Naive thymus-derived CD8-positive, alpha-beta T cell (primary cell): ENCODE results near the gene IRF5. TPM values are rescaled to one million over a fixed set of nuclear protein-coding genes. Genes with fewer than 3 reads are reported as not detected.

Experiments used
- ATAC-seq, 2 donors: fragments of 150-1000 bp; cut with Tn5 transposase in 1 of 2; sonication (Bioruptor Pico), chemical (Tn5 transposase) in 1 of 2; 1 replicate in 1 of 2; 2 replicates in 1 of 2; pipeline ENCODE4 v1.10.0; 2021; ENCODE audit warnings: mild to moderate bottlenecking in 2 of 2, moderate library complexity in 2 of 2
- POLR2A ChIA-PET: fragments of 350-600 bp; sonication (Branson Sonifier 250); formaldehyde crosslinking; loops from one replicate; lab custom pipeline; 2021; ENCODE audit warnings: antibody characterized with exemption; lab: Charles Lee
- DNase-seq, 10 donors: peaks; one replicate each; pipeline versions ENCODE4 v3.0.0 to v3.0.0-alpha.2; 2020 to 2022
- H3K27ac Mint-ChIP-seq, 10 donors: one replicate each; pipeline ENCODE4 v1.8.0; 2020 to 2022; ENCODE audit warnings: mild to moderate bottlenecking in 10 of 10, mixed read lengths in 10 of 10, moderate library complexity in 4 of 10, inconsistent platforms in 1 of 10
- H3K27me3 Mint-ChIP-seq, 5 donors: one replicate each; pipeline ENCODE4 v1.8.0; 2021 to 2022; ENCODE audit warnings: mixed read lengths in 5 of 5
- H3K36me3 Mint-ChIP-seq, 3 donors: one replicate each; pipeline ENCODE4 v1.8.0; 2020 to 2022; ENCODE audit warnings: mixed read lengths in 3 of 3, mild to moderate bottlenecking in 2 of 3, inconsistent platforms in 1 of 3
- H3K4me1 Mint-ChIP-seq, 4 donors: one replicate each; pipeline ENCODE4 v1.8.0; 2021 to 2022; ENCODE audit warnings: mixed read lengths in 4 of 4
- H3K4me3 Mint-ChIP-seq, 10 donors: one replicate each; pipeline ENCODE4 v1.8.0; 2020 to 2022; ENCODE audit warnings: mild to moderate bottlenecking in 10 of 10, mixed read lengths in 10 of 10, moderate library complexity in 6 of 10, inconsistent platforms in 1 of 10
- H3K9me3 Mint-ChIP-seq, 9 donors: one replicate each; pipeline ENCODE4 v1.8.0; 2020 to 2022; ENCODE audit warnings: mixed read lengths in 9 of 9, mild to moderate bottlenecking in 3 of 9, inconsistent platforms in 1 of 9, moderate library complexity in 1 of 9
- polyA plus RNA-seq, 3 donors: library from polyadenylated mRNA; unstranded; fragments of 300-500 nt; fragmentation: Illumina TruSeq; gene quantifications; one replicate each; pipeline ENCODE4 v1.2.3, GENCODE V29; 2021
- total RNA-seq, 8 experiments: library from RNA in 2 of 8; stranded (reverse) in 2 of 8; gene quantifications; one replicate each; pipeline ENCODE4 v1.2.3 and lab custom pipeline; 2021 to 2026

IRF5 gene
- total and polyA plus RNA-seq, 5 experiments from 2014 or later = 0.20 to 3.0 (median 0.42) TPM

GRCh38 chr7:128894101-128894440 is 43.7 kb upstream of the IRF5 start:
- H3K9me3 Mint-ChIP-seq = peaks cover 0 to 5% (median 2%) of the 10 kb centered on the region in 9 donors
- H3K27me3 Mint-ChIP-seq = peaks cover 0 to 18% (median 11%) of the 10 kb centered on the region in 5 donors
- POLR2A ChIA-PET = no interaction called here
- DNase-seq (peak in 1 of 10 donors; percentile 19), ATAC-seq (no peak)
- H3K4me1 Mint-ChIP-seq = peaks cover 0 to 8% (median 2%) of the 10 kb centered on the region in 4 donors
- H3K36me3 Mint-ChIP-seq = peaks cover 0 to 4% (median 0%) of the 10 kb centered on the region in 3 donors
- H3K27ac Mint-ChIP-seq = no peak overlapping the region
- H3K4me3 Mint-ChIP-seq = no peak overlapping the region

DNA sequence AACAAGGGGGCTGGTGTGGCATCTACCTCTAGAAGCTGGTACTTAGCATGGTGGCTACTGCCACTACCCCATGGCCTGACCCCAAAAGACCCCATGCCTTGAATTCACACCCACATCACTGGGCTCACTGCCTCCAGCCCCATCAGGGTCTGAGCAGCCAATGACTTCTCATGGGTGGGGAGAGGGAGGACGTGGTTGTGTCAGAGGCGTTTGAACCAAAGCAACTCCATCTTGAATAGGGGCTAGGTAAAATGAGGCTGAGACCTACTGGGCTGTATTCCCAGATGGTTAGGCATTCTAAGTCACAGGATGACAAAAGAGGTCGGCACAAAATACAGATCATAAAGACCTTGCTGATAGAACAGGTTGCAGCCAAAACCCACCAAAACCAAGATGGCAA is 42.4 kb upstream of the IRF5 start:
- H3K4me1 Mint-ChIP-seq = peaks cover 0 to 4% (median under 1%) of the 10 kb centered on the region in 4 donors
- DNase-seq (peak in 1 of 10 donors; percentile 13), ATAC-seq (no peak)
- POLR2A ChIA-PET = no interaction called here
- H3K9me3 Mint-ChIP-seq = peaks cover 0 to 5% (median 2%) of the 10 kb centered on the region in 9 donors
- H3K27me3 Mint-ChIP-seq = peaks cover 0 to 11% (median 3%) of the 10 kb centered on the region in 5 donors
- H3K36me3 Mint-ChIP-seq = peaks cover 0 to 4% (median 0%) of the 10 kb centered on the region in 3 donors
- H3K4me3 Mint-ChIP-seq = no peak overlapping the region
- H3K27ac Mint-ChIP-seq = peak overlapping the region in 1 of 10 donors; percentile 21

- H3K4me3 Mint-ChIP-seq = no peak overlapping the region
These were observed 38.3 kb upstream of the IRF5 start for GRCh38 chr7:128899392-128899791.

GRCh38 chr7:128900237-128900636 is 37.5 kb upstream of the IRF5 start:
- POLR2A ChIA-PET = no interaction called here
- no peak overlapping the region for H3K27ac Mint-ChIP-seq
- DNase-seq (no peak), ATAC-seq (no peak)
- H3K9me3 Mint-ChIP-seq = peaks cover 0 to 5% (median 2%) of the 10 kb centered on the region in 9 donors
- H3K36me3 Mint-ChIP-seq = peaks cover 0 to 4% (median 0%) of the 10 kb centered on the region in 3 donors
- H3K4me3 Mint-ChIP-seq = no peak overlapping the region
- H3K27me3 Mint-ChIP-seq = peaks cover 2 to 26% (median 6%) of the 10 kb centered on the region in 5 donors
- H3K4me1 Mint-ChIP-seq = peaks cover 0 to 8% (median 4%) of the 10 kb centered on the region in 4 donors

More at GRCh38 chr7:128899392-128899791, 38.3 kb upstream of the IRF5 start:
- H3K4me1 Mint-ChIP-seq = peaks cover 0 to 3% (median under 1%) of the 10 kb centered on the region in 4 donors
- H3K9me3 Mint-ChIP-seq = peaks cover 0 to 5% (median 2%) of the 10 kb centered on the region in 9 donors
- no peak overlapping the region for H3K27ac Mint-ChIP-seq
- H3K27me3 Mint-ChIP-seq = peaks cover 2 to 17% (median 5%) of the 10 kb centered on the region in 5 donors
- POLR2A ChIA-PET = no interaction called here
- DNase-seq (no peak), ATAC-seq (no peak)
- H3K36me3 Mint-ChIP-seq = peaks cover 0 to 4% (median 0%) of the 10 kb centered on the region in 3 donors

- Mint-ChIP-seq H3K27ac (peak overlapping the region in 1 of 10 donors; percentile 17), H3K36me3 (peaks cover 0 to 4% (median 0%) of the 10 kb centered on the region in 3 donors), H3K9me3 (peaks cover 0 to 5% (median 2%) of the 10 kb centered on the region in 9 donors), H3K4me1 (peaks cover 0 to 8% (median 4%) of the 10 kb centered on the region in 4 donors), H3K4me3 (no peak overlapping the region), H3K27me3 (peaks cover 2 to 52% (median 23%) of the 10 kb centered on the region in 5 donors)
- DNase-seq (no peak), ATAC-seq (no peak)
- POLR2A ChIA-PET = no interaction called here
These were observed 34.8 kb upstream of the IRF5 start for GRCh38 chr7:128902761-128903585.

DNA sequence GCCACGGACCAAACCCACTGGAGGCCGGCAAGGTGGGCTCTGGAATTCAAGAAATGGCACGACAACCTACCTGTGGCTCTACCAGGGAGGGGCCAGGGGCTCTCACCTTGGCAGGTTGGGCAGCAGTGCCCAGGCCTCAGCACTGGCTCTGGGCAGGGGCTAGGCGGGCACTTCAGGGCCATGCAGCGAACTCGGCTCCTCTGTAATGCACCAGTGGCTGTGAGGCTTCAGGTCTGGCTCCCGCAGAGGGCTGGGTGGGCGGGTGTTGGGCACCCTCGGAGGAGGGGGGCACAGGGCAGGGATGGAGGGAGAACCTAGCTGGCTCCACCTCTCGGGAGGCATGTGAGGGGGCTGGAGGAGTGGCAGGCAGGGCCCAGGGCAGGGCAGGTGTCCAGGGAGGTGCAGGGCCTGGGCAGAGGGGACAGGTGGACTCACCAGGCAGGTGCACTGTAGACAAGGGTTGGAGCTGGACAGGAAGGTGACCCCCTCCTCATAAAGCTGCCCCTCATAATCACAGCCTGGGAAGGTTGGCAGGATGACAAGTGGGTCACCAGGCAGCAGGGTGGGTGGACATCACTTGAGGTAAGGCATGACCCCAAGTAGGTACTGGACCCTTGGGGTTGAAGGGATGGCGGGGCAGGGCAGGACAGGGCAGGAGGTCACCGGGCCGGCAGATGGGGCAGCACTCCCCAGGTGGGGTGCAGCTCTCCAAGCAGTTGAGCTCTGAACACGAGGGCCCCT is 33.9 kb upstream of the IRF5 start:
- ATAC-seq = no peak
- H3K27me3 Mint-ChIP-seq = peaks cover 2 to 60% (median 27%) of the 10 kb centered on the region in 5 donors
- peaks cover 0 to 8% (median 4%) of the 10 kb centered on the region in 4 donors for H3K4me1 Mint-ChIP-seq
- H3K27ac Mint-ChIP-seq = no peak overlapping the region
- DNase-seq = no peak
- POLR2A ChIA-PET = no interaction called here
- peaks cover 0 to 2% (median 0%) of the 10 kb centered on the region in 9 donors for H3K9me3 Mint-ChIP-seq
- no peak overlapping the region for H3K4me3 Mint-ChIP-seq
- H3K36me3 Mint-ChIP-seq = no peaks in the 10 kb centered on the region

GRCh38 chr7:128904381-128905197 is 33.1 kb upstream of the IRF5 start:
- POLR2A ChIA-PET = no interaction called here
- Mint-ChIP-seq H3K27me3 (peaks cover 2 to 68% (median 35%) of the 10 kb centered on the region in 5 donors), H3K27ac (no peak overlapping the region), H3K9me3 (peaks cover 0 to 2% (median 0%) of the 10 kb centered on the region in 9 donors), H3K36me3 (no peaks in the 10 kb centered on the region), H3K4me1 (peaks cover 0 to 8% (median 4%) of the 10 kb centered on the region in 4 donors), H3K4me3 (no peak overlapping the region)
- DNase-seq (peak in 6 of 10 donors; percentile 35 to 71 (median 50)), ATAC-seq (peak; percentile 85 to 90)

DNA sequence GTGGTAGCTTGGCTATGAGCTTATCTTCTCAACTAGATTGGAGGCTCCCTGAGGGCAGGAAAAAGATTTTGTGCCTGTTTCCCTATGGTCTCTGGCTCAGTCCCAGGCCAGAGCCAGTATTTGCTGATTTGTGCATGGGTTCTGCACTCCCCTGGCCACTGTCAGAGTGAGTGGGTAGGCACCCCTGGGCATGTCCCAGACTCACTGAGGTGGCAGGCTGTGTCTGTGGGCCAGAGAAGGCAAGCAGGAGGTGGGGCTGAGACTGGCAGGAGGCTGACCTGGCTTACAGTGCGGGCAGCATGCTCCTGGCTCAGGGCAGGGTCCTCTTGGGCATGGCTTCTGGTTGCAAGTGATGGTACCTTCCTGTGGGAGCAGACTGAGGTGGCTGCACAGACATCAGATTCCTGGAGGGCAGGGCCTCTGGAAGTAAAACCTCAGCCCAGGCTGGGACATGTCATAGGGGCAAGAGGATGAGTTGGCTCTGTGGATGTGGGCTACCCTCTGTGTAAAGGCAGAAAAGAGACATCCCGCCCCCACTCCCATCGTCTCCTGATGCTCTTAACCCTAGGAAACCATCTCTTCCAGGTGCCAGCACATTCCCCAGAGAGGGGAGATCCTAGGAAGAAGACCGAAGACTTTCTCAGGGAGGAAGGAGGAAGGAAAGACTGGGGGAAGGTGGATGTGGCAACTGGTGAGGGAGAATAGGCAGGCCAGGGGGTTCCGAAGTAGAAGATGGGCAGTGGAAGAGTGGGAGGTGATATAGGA is 31.5 kb upstream of the IRF5 start:
- DNase-seq (no peak), ATAC-seq (no peak)
- Mint-ChIP-seq H3K36me3 (no peaks in the 10 kb centered on the region), H3K4me3 (peak overlapping the region in 1 of 10 donors; percentile 38), H3K9me3 (no peaks in the 10 kb centered on the region), H3K27me3 (peaks cover 5 to 84% (median 46%) of the 10 kb centered on the region in 5 donors), H3K27ac (peak overlapping the region in 1 of 10 donors; percentile 37), H3K4me1 (peaks cover 0 to 14% (median 5%) of the 10 kb centered on the region in 4 donors)
- POLR2A ChIA-PET = no interaction called here

GRCh38 chr7:128906766-128907559 is 30.8 kb upstream of the IRF5 start:
- H3K4me3 Mint-ChIP-seq = no peak overlapping the region
- no peaks in the 10 kb centered on the region for H3K36me3 Mint-ChIP-seq
- H3K9me3 Mint-ChIP-seq = no peaks in the 10 kb centered on the region
- ATAC-seq (no peak), DNase-seq (no peak)
- H3K4me1 Mint-ChIP-seq = peaks cover 0 to 14% (median 5%) of the 10 kb centered on the region in 4 donors
- H3K27me3 Mint-ChIP-seq = peaks cover 2 to 92% (median 50%) of the 10 kb centered on the region in 5 donors
- H3K27ac Mint-ChIP-seq = no peak overlapping the region
- POLR2A ChIA-PET = no interaction called here

- POLR2A ChIA-PET = no interaction called here
- H3K27me3 Mint-ChIP-seq = peaks cover 7 to 88% (median 53%) of the 10 kb centered on the region in 5 donors
- no peaks in the 10 kb centered on the region for H3K36me3 Mint-ChIP-seq
- peaks cover 0 to 15% (median 4%) of the 10 kb centered on the region in 4 donors for H3K4me1 Mint-ChIP-seq
- H3K9me3 Mint-ChIP-seq = no peaks in the 10 kb centered on the region
- peak overlapping the region in 1 of 10 donors; percentile 65 for H3K27ac Mint-ChIP-seq
- no peak overlapping the region for H3K4me3 Mint-ChIP-seq
- DNase-seq (peak in 1 of 10 donors; percentile 53), ATAC-seq (no peak)
These were observed 28.7 kb upstream of the IRF5 start for GRCh38 chr7:128908750-128909624.
